ENCODE measurements around the gene ACTG2. TPM values are rescaled to one million over a fixed set of nuclear protein-coding genes. Genes with fewer than 3 reads are reported as not detected.

The ACTG2 gene
- total RNA-seq, 4 donors from 2014 or later = 2,261 to 5,929 (median 3,123) TPM

DNA sequence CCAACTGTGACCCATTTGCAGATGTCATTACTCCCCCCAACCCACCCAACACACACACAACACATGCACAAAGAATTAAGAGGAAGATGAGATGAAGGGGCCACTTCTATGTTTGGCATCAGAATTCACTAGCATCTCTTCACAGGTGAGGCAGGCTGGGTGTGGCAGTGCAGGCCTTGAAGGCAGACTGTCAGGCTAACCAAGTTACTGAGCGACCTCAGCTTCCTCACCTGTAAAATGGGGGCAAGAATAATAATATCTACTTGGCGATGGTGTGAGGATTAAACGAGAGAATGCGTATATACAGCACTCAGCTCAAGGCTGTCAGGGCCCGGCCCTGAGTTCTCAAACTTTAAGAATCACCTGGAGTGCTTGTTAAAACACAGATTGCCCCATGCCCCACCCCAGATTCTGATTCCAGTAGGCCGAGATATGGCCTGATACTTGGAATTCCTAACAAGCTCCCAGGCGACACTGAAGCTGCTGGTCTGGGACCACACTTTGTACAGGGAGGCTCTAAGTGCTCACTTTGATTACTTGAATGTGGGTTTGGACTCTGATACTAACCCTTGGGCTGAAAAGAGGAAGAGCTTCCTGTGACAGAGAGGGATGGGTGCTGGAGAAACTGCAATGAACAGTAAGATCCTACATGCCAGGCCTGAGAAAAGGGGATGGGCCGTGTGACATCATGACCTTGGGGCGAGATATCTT lies 1.1 kb downstream of the ACTG2 start:
- Histone ChIP-seq H3K27ac (peak overlapping the region; percentile 91 to 98 (median 96)), H3K9me3 (no peaks in the 10 kb centered on the region), H3K27me3 (no peaks in the 10 kb centered on the region), H3K4me3 (peak overlapping the region; percentile 63 to 72), H3K4me1 (peaks cover 5 to 62% (median 6%) of the 10 kb centered on the region in 3 donors), H3K36me3 (peaks cover 0 to 9% of the 10 kb centered on the region in 2 donors)
- TF ChIP-seq EP300 (IDR thresholded peaks at IDR 0.05) = no peak
- TF ChIP-seq, protein P1, sequence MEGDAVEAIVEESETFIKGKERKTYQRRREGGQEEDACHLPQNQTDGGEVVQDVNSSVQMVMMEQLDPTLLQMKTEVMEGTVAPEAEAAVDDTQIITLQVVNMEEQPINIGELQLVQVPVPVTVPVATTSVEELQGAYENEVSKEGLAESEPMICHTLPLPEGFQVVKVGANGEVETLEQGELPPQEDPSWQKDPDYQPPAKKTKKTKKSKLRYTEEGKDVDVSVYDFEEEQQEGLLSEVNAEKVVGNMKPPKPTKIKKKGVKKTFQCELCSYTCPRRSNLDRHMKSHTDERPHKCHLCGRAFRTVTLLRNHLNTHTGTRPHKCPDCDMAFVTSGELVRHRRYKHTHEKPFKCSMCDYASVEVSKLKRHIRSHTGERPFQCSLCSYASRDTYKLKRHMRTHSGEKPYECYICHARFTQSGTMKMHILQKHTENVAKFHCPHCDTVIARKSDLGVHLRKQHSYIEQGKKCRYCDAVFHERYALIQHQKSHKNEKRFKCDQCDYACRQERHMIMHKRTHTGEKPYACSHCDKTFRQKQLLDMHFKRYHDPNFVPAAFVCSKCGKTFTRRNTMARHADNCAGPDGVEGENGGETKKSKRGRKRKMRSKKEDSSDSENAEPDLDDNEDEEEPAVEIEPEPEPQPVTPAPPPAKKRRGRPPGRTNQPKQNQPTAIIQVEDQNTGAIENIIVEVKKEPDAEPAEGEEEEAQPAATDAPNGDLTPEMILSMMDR (IDR thresholded peaks at IDR 0.05) = no peak
- TF ChIP-seq POLR2AphosphoS5 (IDR thresholded peaks at IDR 0.05) = no peak
- no peak for TF ChIP-seq POLR2A (IDR thresholded peaks at IDR 0.05)
- no peak for ATAC-seq
- 18 to 42% methylated on average over 2 to 8 of the region's 9 CpGs for WGBS, 2 donors (ENCODE audit: low coverage in 1 of 2)

DNA sequence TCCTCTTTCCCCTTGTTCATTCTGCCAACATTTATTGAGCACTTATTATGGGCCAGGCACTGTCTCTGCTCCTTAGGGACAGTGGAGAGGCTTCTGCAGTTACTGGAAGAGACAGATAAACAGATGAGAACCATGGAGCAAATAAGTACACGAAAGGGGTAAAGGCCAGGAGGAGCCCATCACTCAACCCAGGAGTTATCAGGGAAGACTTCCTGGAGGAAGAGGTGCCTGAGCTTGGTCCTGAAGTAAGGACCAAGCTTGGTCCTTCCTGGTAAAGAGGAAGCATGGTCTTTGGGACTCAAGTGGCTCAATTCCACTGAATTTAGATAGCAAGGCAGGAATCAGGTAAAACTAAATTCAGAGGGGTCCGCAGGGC lies 1.7 kb downstream of the ACTG2 start:
- Histone ChIP-seq H3K4me3 (peak overlapping the region; percentile 63 to 72), H3K36me3 (peaks cover 0 to 9% of the 10 kb centered on the region in 2 donors), H3K27ac (peak overlapping the region; percentile 91 to 98 (median 96)), H3K4me1 (peaks cover 5 to 62% (median 6%) of the 10 kb centered on the region in 3 donors), H3K27me3 (no peaks in the 10 kb centered on the region), H3K9me3 (no peaks in the 10 kb centered on the region)
- WGBS, 2 donors (ENCODE audit: low coverage in 1 of 2) = 22 to 42% methylated on average over 1 to 2 of the region's 2 CpGs
- TF ChIP-seq, protein P1 (IDR thresholded peaks at IDR 0.05) = no peak
- no peak for TF ChIP-seq POLR2AphosphoS5 (IDR thresholded peaks at IDR 0.05)
- no peak for TF ChIP-seq POLR2A (IDR thresholded peaks at IDR 0.05)
- no peak for TF ChIP-seq EP300 (IDR thresholded peaks at IDR 0.05)
- ATAC-seq = no peak

DNA sequence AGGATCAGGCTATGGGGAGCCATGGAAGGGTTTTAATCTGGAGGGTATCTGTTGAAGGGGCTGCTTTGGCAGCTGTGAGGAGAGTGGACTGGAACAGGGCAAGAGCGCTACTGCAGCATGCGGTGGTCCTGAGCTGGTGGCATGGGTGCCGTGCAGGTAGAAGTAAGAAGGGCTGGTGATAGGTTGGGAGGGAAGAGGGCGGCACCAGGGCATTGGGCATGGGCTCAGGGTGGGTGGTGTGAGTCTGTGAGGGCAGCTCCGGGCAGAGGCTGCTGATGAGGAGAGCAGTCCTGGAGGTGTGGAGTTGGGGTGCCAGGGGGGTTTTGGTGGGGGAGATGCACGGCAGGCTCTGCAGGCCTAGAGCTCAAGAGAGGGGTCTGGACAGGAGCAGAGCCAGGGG lies 2.1 kb downstream of the ACTG2 start:
- H3K36me3 ChIP-seq = peaks cover 0 to 13% of the 10 kb centered on the region in 2 donors
- ATAC-seq = no peak
- TF ChIP-seq POLR2AphosphoS5 (IDR thresholded peaks at IDR 0.05) (peak; percentile 48), EP300 (IDR thresholded peaks at IDR 0.05) (no peak), POLR2A (IDR thresholded peaks at IDR 0.05) (peak; percentile 46 to 60)
- TF ChIP-seq, protein P1 (IDR thresholded peaks at IDR 0.05) = no peak
- 33 to 56% methylated on average over 5 to 6 of the region's 6 CpGs for WGBS, 2 donors (ENCODE audit: low coverage in 1 of 2)
- H3K27me3 ChIP-seq = no peaks in the 10 kb centered on the region
- peak overlapping the region; percentile 63 to 72 for H3K4me3 ChIP-seq
- peaks cover 5 to 62% (median 6%) of the 10 kb centered on the region in 3 donors for H3K4me1 ChIP-seq
- no peaks in the 10 kb centered on the region for H3K9me3 ChIP-seq
- H3K27ac ChIP-seq = peak overlapping the region; percentile 91 to 98 (median 96)

DNA sequence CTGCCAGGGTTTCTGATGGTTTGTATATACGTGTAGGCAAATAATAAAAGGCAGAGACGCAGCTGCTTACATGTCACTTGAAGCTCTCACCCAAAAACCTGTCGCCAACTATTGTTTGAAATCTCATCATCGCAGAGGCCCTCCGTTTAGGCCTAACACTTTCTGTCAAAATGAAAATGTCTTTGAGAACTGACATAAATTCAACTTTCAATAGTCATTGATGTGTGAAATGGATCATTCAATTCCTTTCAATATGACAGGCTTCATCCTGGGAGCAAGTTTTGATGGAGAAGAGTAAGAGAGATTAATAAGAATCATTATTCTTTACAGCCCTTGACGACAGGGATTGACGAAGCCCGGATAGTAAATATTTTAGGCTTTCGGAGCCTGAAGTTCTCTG lies 2.7 kb downstream of the ACTG2 start:
- Histone ChIP-seq H3K27ac (peak overlapping the region; percentile 91 to 98 (median 96)), H3K4me3 (peak overlapping the region; percentile 63 to 72)

DNA sequence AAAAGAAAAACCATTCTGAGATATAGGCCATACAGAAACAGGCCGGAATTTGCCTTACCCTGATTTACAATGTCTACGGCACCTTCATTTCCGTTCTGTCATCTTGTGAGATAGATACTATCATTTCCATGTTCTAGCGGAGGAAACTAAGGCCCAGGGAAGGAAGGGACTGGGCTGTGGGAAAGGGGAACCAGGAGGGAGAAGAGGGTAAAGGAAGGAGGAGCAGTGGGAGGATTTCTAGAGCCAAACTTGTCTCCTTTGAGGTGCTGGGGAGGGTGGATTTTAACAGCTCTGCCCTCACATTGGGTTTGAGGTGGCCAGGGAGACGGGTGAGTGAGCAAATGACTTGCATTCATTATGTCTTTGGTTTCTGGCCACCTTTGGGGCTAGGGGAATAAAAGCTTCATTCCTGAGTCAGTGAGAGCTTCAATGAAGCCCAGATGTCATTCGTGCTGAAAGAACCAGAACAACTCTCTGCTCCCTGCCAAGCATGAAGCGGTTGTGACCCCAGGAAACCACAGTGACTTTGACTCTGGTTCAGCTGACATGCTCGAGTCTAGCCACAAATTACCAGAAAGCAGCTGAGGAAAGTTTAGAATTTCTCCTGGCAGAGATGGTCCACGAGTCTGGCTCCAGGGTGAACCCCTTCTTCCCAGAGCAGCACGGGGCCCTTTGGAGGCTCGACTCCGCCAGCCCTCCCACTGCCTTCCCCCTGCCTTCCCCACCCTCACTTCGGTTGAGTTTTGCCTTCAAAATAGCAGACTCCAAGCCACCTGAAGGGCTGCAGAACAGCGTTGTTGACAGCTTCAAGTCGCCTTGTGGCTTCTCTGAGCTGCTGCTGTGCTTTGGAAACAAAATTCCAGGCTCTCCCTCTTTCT lies 3.8 kb downstream of the ACTG2 start:
- ATAC-seq = no peak
- Histone ChIP-seq H3K27me3 (no peaks in the 10 kb centered on the region), H3K36me3 (peaks cover 0 to 29% of the 10 kb centered on the region in 2 donors), H3K4me3 (peak overlapping the region; percentile 63 to 72), H3K4me1 (peaks cover 0 to 62% (median 0%) of the 10 kb centered on the region in 3 donors), H3K27ac (peak overlapping the region; percentile 91 to 98 (median 96)), H3K9me3 (no peaks in the 10 kb centered on the region)
- TF ChIP-seq POLR2AphosphoS5 (IDR thresholded peaks at IDR 0.05) = no peak
- TF ChIP-seq, protein P1 (IDR thresholded peaks at IDR 0.05) = no peak
- no peak for TF ChIP-seq EP300 (IDR thresholded peaks at IDR 0.05)
- no peak for TF ChIP-seq POLR2A (IDR thresholded peaks at IDR 0.05)
- 18 to 25% methylated on average over 2 to 10 of the region's 15 CpGs for WGBS, 2 donors (ENCODE audit: low coverage in 1 of 2)

More for the DNA sequence above, 2.7 kb downstream of the ACTG2 start:
- ATAC-seq = no peak
- H3K27me3 ChIP-seq = no peaks in the 10 kb centered on the region
- peaks cover 0 to 19% of the 10 kb centered on the region in 2 donors for H3K36me3 ChIP-seq
- peaks cover 2 to 62% (median 6%) of the 10 kb centered on the region in 3 donors for H3K4me1 ChIP-seq
- TF ChIP-seq POLR2A (IDR thresholded peaks at IDR 0.05) = no peak
- WGBS, 2 donors (ENCODE audit: low coverage in 1 of 2) = 21 to 22% methylated on average over 8 to 9 of the region's 9 CpGs
- no peaks in the 10 kb centered on the region for H3K9me3 ChIP-seq

All from gastroesophageal sphincter (tissue), 4 donors.